Right atrium auricular region (tissue), 2 donors: ENCODE results near the gene MAN2B2. TPM values are rescaled to one million over a fixed set of nuclear protein-coding genes. Genes with fewer than 3 reads are reported as not detected.

ENCODE experiments used
- DNase-seq: peaks from one replicate; pipeline ENCODE4 v3.0.0-alpha.2; 2019; ENCODE audit warnings: low spot score
- H3K27ac ChIP-seq, 2 donors: fragments of 200-600 bp; sonication (generic); 1 replicate in 1 of 2; 2 replicates in 1 of 2; pipeline ENCODE4 v1.5.1; 2016 to 2019
- H3K27me3 ChIP-seq, 2 donors: fragments of 200-600 bp; sonication (generic); one replicate each; pipeline versions ENCODE4 v1.5.1 to v1.6.0; 2017 to 2019
- H3K36me3 ChIP-seq: fragments of 200-600 bp; sonication (generic); one replicate; pipeline ENCODE4 v1.5.1; 2016
- H3K4me1 ChIP-seq, 2 donors: fragments of 200-600 bp; sonication (generic); one replicate each; pipeline versions ENCODE4 v1.5.1 to v1.6.0; 2017 to 2019
- H3K4me3 ChIP-seq, 2 donors: fragments of 200-600 bp; sonication (generic); 1 replicate in 1 of 2; 2 replicates in 1 of 2; pipeline ENCODE4 v1.5.1; 2017 to 2019; ENCODE audit warnings: mild to moderate bottlenecking in 1 of 2, moderate library complexity in 1 of 2
- H3K9me3 ChIP-seq, 2 donors: fragments of 200-600 bp; sonication (generic); one replicate each; pipeline ENCODE4 v1.5.1; 2019
- CTCF ChIP-seq, 2 donors: fragments of 200-600 bp; sonication (generic); IDR thresholded peaks; one replicate each; pipeline ENCODE4 v1.5.1; 2019; ENCODE audit warnings: antibody characterized with exemption in 2 of 2
- total RNA-seq, 2 donors: library from RNA; depleted of rRNA; stranded (reverse); fragments of >200 nt; gene quantifications; one replicate each; pipeline ENCODE4 v1.1.0, GENCODE V29; 2016

Gene MAN2B2
- total RNA-seq, 2 donors from 2014 or later: 23.7 to 25.5 TPM

DNA sequence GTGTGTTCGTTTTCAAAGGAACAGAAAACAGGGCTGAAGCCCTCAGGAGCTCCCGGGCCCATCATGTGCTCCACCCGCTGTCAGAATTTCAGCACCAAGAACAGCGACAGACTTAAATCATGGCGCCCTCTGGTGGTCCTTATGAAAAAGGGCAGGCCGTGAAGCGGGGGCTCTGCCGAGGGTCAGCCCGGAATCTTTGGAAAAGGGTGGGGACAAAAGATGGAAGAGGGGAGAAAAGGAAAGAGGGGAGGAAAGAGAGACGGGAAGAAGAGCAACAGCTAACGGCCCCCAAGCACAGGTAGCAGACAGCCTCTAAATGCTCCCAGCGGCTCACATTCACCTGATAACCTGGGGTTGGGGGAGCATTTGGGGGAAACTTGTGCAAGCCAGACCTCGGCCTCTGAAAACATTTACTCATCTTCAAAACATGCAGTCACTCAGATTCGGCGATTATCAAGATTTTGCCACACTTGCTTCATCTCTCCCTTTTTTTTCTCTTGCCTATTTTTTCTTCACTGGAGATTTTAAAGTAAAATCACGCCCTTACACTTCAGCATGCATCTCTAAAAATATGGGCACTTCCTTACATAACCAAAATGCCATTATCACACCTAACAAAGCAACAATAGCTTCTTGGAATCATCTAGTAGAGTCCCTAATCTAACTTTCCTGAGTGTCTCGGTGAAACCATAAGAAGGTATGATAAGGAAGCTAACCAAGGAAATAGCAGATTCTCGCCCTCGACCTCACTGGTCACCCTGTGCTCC, 28.1 kb upstream of the MAN2B2 start:
- no peaks in the 10 kb centered on the region for H3K27me3 ChIP-seq
- DNase-seq: no peak
- H3K36me3 ChIP-seq: no peaks in the 10 kb centered on the region
- H3K27ac ChIP-seq: no peak overlapping the region
- no peak overlapping the region for H3K4me3 ChIP-seq
- no peaks in the 10 kb centered on the region for H3K4me1 ChIP-seq
- peaks cover 0 to 9% of the 10 kb centered on the region in 2 donors for H3K9me3 ChIP-seq
- peak; percentile 77 to 84 for TF ChIP-seq CTCF (IDR thresholded peaks at IDR 0.05)

GRCh38 chr4:6548201-6548881, 26.6 kb upstream of the MAN2B2 start:
- Histone ChIP-seq H3K9me3 (peaks cover 0 to 13% of the 10 kb centered on the region in 2 donors), H3K27ac (no peak overlapping the region), H3K36me3 (no peaks in the 10 kb centered on the region), H3K4me3 (no peak overlapping the region), H3K4me1 (no peaks in the 10 kb centered on the region), H3K27me3 (no peaks in the 10 kb centered on the region)
- no peak for DNase-seq
- peak in 1 of 2 donors; percentile 48 for TF ChIP-seq CTCF (IDR thresholded peaks at IDR 0.05)

DNA sequence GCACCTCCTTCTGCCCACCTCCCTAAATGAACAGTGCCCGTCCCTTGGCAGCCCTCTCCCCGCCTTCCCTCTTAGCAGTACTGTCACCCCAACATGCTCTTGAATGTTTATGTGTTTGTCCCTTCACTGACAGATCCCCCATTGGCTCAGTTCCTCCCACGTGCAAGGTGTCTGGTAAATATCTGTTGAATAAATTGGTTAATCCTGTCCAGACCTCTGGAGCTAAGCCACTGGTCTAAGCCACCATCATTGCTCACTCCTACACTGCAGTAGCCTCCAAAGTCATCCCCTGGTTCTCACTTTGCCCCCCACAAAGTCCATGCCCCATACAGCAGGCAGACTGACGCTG, 26.1 kb upstream of the MAN2B2 start:
- Histone ChIP-seq H3K4me3 (no peak overlapping the region), H3K9me3 (peaks cover 0 to 13% of the 10 kb centered on the region in 2 donors), H3K27me3 (no peaks in the 10 kb centered on the region), H3K4me1 (no peaks in the 10 kb centered on the region), H3K36me3 (no peaks in the 10 kb centered on the region), H3K27ac (no peak overlapping the region)
- no peak for DNase-seq
- TF ChIP-seq CTCF (IDR thresholded peaks at IDR 0.05): no peak

DNA sequence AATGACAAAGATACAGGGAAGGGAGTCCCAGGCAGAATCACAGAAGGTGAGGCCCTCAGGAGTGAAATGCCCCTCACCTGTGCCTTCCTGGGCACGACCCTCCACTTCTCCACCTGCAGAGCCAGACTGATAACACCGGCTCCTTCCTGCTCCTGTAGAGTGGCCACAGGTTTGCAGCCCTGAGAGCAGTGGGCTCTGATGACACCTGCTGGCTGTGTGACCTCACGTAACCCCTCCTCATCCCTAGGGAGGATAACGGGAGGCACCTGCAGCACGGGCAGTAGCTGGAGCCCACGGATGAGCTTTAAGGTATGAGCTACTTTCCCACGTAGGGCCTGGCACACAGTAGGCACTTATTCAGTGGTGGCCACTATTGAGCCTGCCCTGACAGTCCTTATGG, 25.5 kb upstream of the MAN2B2 start:
- no peak for TF ChIP-seq CTCF (IDR thresholded peaks at IDR 0.05)
- no peaks in the 10 kb centered on the region for H3K27me3 ChIP-seq
- no peak for DNase-seq

DNA sequence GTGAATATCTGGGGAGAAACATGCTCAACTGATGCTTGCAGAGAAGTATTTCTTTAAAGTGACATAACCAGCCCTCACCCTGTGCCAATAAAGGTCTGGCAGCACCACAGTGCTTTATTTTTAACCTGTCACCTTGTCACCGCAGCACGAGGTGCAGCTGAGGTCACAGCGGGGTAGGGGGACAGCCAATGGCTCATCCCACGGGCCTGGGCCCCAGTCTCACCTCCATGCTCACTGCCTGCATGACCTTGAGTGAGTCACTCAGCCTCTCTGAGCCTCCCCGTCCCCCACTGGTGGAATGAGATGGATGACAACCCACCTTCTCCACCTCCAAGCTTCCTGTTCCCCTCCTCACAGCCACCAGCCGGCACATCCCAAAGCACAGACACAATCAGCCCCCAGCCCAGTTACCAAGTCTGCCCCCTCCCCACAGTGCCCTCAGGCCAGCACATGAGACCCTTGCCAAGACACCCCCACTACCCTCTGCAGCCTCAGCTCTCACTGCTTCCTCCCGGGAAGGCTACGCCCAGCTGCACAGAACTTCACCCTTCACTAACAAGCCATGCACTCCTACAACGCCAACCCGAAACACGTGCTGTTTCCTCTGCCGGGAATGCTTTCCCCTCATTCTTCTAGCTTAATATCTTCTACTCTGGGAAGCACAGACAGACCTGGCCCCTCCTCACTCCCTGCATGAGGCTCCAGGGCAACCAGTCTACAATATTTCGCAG, 24.9 kb upstream of the MAN2B2 start:
- no peak for DNase-seq
- Histone ChIP-seq H3K36me3 (no peaks in the 10 kb centered on the region), H3K27ac (no peak overlapping the region), H3K4me1 (no peaks in the 10 kb centered on the region), H3K4me3 (no peak overlapping the region), H3K9me3 (peaks cover 0 to 13% of the 10 kb centered on the region in 2 donors), H3K27me3 (no peaks in the 10 kb centered on the region)
- TF ChIP-seq CTCF (IDR thresholded peaks at IDR 0.05): no peak

More for the DNA sequence above, 25.5 kb upstream of the MAN2B2 start:
- H3K36me3 ChIP-seq: no peaks in the 10 kb centered on the region
- H3K9me3 ChIP-seq: peaks cover 0 to 13% of the 10 kb centered on the region in 2 donors
- no peak overlapping the region for H3K27ac ChIP-seq
- no peak overlapping the region for H3K4me3 ChIP-seq
- no peaks in the 10 kb centered on the region for H3K4me1 ChIP-seq
